Neural progenitor cell (in vitro differentiated cells): ENCODE data around the gene CDCA7.

Experiments used
- EZH2 ChIP-seq: fragments of 200-600 bp; sonication (generic); IDR thresholded peaks from 2 replicates; pipeline ENCODE4 v1.6.1; 2017; ENCODE audit warnings: antibody characterized with exemption, mild to moderate bottlenecking, moderate library complexity
- TF ChIP-seq, protein P1 (sequence below): fragments of 200-600 bp; sonication (generic); IDR thresholded peaks from 2 replicates; pipeline ENCODE4 v1.5.1; 2017; ENCODE audit warnings: antibody characterized with exemption, mild to moderate bottlenecking

DNA sequence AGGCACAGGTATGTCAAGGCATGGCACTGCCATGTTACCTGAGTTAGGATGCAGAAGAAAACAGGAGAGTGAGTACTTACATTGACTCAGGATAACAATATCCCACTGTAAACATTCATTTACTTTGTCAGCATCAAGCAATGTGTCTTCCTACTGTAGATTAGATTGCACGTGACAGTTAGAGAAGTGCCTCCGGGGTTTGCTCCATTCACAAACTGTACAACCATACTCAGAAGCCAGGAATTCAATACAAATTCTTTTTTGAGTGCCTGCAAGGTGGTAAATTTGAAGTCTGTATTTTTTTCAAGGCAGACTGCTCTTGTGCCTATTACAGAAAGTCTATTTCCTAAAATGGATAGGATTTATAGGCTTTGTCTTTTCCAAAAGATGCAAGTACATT, 34.1 kb downstream of the CDCA7 start:
- TF ChIP-seq, protein P1, sequence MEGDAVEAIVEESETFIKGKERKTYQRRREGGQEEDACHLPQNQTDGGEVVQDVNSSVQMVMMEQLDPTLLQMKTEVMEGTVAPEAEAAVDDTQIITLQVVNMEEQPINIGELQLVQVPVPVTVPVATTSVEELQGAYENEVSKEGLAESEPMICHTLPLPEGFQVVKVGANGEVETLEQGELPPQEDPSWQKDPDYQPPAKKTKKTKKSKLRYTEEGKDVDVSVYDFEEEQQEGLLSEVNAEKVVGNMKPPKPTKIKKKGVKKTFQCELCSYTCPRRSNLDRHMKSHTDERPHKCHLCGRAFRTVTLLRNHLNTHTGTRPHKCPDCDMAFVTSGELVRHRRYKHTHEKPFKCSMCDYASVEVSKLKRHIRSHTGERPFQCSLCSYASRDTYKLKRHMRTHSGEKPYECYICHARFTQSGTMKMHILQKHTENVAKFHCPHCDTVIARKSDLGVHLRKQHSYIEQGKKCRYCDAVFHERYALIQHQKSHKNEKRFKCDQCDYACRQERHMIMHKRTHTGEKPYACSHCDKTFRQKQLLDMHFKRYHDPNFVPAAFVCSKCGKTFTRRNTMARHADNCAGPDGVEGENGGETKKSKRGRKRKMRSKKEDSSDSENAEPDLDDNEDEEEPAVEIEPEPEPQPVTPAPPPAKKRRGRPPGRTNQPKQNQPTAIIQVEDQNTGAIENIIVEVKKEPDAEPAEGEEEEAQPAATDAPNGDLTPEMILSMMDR, result no peak
- TF ChIP-seq EZH2, result no peak
